HEK293 (cell line): Measurements from ENCODE around the gene FAM78A.

Experiments
- GLI2 ChIP-seq: fragments of 450-650 bp; formaldehyde crosslinking; IDR thresholded peaks from 2 replicates; pipeline ENCODE4; 2017; ENCODE audit warnings: missing biosample characterization, missing genetic modification characterization, low read depth, borderline replicate concordance
- ZBTB20 ChIP-seq: fragments of 450-650 bp; formaldehyde crosslinking; IDR thresholded peaks from 2 replicates; pipeline ENCODE4 v1.5.1; 2016; ENCODE audit warnings: missing biosample characterization, missing genetic modification characterization
- ZNF121 ChIP-seq: fragments of 450-650 bp; formaldehyde crosslinking; IDR thresholded peaks from 2 replicates; pipeline ENCODE4 v1.5.1; 2016; ENCODE audit warnings: missing biosample characterization, missing genetic modification characterization
- ZNF292 ChIP-seq: fragments of 450-650 bp; formaldehyde crosslinking; IDR thresholded peaks from 2 replicates; pipeline ENCODE4 v1.5.1; 2016; ENCODE audit warnings: low read depth, missing biosample characterization, missing genetic modification characterization, borderline replicate concordance
- ZNF48 ChIP-seq: fragments of 450-650 bp; formaldehyde crosslinking; IDR thresholded peaks from 2 replicates; pipeline ENCODE4 v1.5.1; 2016; ENCODE audit warnings: missing biosample characterization, missing genetic modification characterization
- ZNF521 ChIP-seq: fragments of 450-650 bp; formaldehyde crosslinking; IDR thresholded peaks from 2 replicates; pipeline ENCODE4 v1.5.1; 2017; ENCODE audit warnings: missing biosample characterization, mild to moderate bottlenecking, missing genetic modification characterization
- TF ChIP-seq, protein P1 (sequence below): fragments of 450-650 bp; formaldehyde crosslinking; IDR thresholded peaks from 2 replicates; pipeline ENCODE4 v1.5.1; 2016; ENCODE audit warnings: missing biosample characterization, missing genetic modification characterization
- TF ChIP-seq, protein P2 (sequence below): fragments of 450-650 bp; formaldehyde crosslinking; IDR thresholded peaks from 2 replicates; pipeline ENCODE4 v1.5.1; 2016; ENCODE audit warnings: missing biosample characterization, missing genetic modification characterization
- TF ChIP-seq, protein P3 (sequence below): sonication (generic); formaldehyde crosslinking; IDR thresholded peaks from 2 replicates; pipeline ENCODE4 v1.8.1; 2022; ENCODE audit warnings: mild to moderate bottlenecking, moderate library complexity, missing genetic modification reagents
- TF ChIP-seq, protein P4 (sequence below): fragments of 450-650 bp; formaldehyde crosslinking; IDR thresholded peaks from 2 replicates; pipeline ENCODE4 v1.5.1; 2016; ENCODE audit warnings: missing biosample characterization, missing genetic modification characterization
- TF ChIP-seq, protein P5 (sequence below): fragments of 450-650 bp; formaldehyde crosslinking; IDR thresholded peaks from 2 replicates; pipeline ENCODE4 v1.5.1; 2016; ENCODE audit warnings: missing biosample characterization, missing genetic modification characterization
- TF ChIP-seq, protein P6 (sequence below): fragments of 450-650 bp; formaldehyde crosslinking; IDR thresholded peaks from 2 replicates; pipeline ENCODE4 v1.5.1; 2016; ENCODE audit warnings: missing biosample characterization, missing genetic modification characterization
- TF ChIP-seq, protein P7 (sequence below): fragments of 450-650 bp; formaldehyde crosslinking; IDR thresholded peaks from 2 replicates; pipeline ENCODE4 v1.5.1; 2016; ENCODE audit warnings: missing biosample characterization, missing genetic modification characterization

DNA sequence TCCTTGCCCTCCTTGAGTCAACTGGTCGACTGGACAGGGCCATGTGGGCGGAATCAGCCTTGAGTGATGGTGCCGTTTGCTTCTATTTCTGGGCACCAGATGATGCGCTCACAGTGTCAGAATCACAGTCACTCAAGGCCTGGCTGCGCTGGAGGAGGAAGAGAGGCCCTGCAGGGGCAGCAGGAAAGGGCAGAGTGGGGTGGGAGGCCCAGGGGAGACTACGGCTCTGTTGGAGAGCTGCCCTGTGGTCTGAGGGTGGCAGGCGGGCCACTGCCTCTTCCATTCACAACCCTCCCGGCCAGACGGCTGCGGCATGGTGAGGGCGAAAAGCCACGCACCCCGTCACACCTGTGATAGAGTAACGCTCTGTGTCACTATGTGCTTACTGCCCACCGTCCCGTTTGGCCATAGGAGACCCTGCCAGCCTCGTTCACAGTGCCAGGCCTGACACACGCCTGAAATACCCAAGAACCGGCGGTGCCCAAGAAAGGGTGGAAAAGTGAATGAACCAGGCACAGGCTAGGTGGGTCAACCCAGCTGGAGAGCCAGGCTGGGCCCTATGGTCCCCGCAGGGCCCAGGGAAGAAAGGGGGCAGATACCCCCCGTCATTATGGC is 23.1 kb upstream of the FAM78A start:
- TF ChIP-seq, protein P1, sequence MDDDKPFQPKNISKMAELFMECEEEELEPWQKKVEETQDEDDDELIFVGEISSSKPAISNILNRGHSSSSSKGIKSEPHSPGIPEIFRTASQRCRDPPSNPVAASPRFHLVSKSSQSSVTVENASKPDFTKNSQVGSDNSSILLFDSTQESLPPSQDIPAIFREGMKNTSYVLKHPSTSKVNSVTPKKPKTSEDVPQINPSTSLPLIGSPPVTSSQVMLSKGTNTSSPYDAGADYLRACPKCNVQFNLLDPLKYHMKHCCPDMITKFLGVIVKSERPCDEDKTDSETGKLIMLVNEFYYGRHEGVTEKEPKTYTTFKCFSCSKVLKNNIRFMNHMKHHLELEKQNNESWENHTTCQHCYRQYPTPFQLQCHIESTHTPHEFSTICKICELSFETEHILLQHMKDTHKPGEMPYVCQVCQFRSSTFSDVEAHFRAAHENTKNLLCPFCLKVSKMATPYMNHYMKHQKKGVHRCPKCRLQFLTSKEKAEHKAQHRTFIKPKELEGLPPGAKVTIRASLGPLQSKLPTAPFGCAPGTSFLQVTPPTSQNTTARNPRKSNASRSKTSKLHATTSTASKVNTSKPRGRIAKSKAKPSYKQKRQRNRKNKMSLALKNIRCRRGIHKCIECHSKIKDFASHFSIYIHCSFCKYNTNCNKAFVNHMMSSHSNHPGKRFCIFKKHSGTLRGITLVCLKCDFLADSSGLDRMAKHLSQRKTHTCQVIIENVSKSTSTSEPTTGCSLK (tag by site-specific recombination) = no peak
- TF ChIP-seq, protein P2, sequence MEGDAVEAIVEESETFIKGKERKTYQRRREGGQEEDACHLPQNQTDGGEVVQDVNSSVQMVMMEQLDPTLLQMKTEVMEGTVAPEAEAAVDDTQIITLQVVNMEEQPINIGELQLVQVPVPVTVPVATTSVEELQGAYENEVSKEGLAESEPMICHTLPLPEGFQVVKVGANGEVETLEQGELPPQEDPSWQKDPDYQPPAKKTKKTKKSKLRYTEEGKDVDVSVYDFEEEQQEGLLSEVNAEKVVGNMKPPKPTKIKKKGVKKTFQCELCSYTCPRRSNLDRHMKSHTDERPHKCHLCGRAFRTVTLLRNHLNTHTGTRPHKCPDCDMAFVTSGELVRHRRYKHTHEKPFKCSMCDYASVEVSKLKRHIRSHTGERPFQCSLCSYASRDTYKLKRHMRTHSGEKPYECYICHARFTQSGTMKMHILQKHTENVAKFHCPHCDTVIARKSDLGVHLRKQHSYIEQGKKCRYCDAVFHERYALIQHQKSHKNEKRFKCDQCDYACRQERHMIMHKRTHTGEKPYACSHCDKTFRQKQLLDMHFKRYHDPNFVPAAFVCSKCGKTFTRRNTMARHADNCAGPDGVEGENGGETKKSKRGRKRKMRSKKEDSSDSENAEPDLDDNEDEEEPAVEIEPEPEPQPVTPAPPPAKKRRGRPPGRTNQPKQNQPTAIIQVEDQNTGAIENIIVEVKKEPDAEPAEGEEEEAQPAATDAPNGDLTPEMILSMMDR = no peak
- TF ChIP-seq ZNF121 (tag by site-specific recombination) (no peak), ZBTB20 (tag by site-specific recombination) (no peak), ZNF48 (tag by site-specific recombination) (no peak), ZNF292 (no peak), ZNF521 (tag by site-specific recombination) (no peak), GLI2 (tag by site-specific recombination) (no peak)
- TF ChIP-seq, protein P3, sequence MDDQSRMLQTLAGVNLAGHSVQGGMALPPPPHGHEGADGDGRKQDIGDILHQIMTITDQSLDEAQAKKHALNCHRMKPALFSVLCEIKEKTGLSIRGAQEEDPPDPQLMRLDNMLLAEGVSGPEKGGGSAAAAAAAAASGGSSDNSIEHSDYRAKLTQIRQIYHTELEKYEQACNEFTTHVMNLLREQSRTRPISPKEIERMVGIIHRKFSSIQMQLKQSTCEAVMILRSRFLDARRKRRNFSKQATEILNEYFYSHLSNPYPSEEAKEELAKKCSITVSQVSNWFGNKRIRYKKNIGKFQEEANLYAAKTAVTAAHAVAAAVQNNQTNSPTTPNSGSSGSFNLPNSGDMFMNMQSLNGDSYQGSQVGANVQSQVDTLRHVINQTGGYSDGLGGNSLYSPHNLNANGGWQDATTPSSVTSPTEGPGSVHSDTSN = no peak
- TF ChIP-seq, protein P4, sequence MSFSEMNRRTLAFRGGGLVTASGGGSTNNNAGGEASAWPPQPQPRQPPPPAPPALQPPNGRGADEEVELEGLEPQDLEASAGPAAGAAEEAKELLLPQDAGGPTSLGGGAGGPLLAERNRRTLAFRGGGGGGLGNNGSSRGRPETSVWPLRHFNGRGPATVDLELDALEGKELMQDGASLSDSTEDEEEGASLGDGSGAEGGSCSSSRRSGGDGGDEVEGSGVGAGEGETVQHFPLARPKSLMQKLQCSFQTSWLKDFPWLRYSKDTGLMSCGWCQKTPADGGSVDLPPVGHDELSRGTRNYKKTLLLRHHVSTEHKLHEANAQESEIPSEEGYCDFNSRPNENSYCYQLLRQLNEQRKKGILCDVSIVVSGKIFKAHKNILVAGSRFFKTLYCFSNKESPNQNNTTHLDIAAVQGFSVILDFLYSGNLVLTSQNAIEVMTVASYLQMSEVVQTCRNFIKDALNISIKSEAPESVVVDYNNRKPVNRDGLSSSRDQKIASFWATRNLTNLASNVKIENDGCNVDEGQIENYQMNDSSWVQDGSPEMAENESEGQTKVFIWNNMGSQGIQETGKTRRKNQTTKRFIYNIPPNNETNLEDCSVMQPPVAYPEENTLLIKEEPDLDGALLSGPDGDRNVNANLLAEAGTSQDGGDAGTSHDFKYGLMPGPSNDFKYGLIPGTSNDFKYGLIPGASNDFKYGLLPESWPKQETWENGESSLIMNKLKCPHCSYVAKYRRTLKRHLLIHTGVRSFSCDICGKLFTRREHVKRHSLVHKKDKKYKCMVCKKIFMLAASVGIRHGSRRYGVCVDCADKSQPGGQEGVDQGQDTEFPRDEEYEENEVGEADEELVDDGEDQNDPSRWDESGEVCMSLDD (tag by site-specific recombination) = no peak
- TF ChIP-seq, protein P5, sequence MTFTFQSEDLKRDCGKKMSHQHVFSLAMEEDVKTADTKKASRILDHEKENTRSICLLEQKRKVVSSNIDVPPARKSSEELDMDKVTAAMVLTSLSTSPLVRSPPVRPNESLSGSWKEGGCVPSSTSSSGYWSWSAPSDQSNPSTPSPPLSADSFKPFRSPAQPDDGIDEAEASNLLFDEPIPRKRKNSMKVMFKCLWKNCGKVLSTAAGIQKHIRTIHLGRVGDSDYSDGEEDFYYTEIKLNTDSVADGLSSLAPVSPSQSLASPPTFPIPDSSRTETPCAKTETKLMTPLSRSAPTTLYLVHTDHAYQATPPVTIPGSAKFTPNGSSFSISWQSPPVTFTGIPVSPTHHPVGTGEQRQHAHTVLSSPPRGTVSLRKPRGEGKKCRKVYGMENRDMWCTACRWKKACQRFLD (tag by site-specific recombination) = no peak
- TF ChIP-seq, protein P6, sequence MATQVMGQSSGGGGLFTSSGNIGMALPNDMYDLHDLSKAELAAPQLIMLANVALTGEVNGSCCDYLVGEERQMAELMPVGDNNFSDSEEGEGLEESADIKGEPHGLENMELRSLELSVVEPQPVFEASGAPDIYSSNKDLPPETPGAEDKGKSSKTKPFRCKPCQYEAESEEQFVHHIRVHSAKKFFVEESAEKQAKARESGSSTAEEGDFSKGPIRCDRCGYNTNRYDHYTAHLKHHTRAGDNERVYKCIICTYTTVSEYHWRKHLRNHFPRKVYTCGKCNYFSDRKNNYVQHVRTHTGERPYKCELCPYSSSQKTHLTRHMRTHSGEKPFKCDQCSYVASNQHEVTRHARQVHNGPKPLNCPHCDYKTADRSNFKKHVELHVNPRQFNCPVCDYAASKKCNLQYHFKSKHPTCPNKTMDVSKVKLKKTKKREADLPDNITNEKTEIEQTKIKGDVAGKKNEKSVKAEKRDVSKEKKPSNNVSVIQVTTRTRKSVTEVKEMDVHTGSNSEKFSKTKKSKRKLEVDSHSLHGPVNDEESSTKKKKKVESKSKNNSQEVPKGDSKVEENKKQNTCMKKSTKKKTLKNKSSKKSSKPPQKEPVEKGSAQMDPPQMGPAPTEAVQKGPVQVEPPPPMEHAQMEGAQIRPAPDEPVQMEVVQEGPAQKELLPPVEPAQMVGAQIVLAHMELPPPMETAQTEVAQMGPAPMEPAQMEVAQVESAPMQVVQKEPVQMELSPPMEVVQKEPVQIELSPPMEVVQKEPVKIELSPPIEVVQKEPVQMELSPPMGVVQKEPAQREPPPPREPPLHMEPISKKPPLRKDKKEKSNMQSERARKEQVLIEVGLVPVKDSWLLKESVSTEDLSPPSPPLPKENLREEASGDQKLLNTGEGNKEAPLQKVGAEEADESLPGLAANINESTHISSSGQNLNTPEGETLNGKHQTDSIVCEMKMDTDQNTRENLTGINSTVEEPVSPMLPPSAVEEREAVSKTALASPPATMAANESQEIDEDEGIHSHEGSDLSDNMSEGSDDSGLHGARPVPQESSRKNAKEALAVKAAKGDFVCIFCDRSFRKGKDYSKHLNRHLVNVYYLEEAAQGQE (tag by site-specific recombination) = no peak
- TF ChIP-seq, protein P7, sequence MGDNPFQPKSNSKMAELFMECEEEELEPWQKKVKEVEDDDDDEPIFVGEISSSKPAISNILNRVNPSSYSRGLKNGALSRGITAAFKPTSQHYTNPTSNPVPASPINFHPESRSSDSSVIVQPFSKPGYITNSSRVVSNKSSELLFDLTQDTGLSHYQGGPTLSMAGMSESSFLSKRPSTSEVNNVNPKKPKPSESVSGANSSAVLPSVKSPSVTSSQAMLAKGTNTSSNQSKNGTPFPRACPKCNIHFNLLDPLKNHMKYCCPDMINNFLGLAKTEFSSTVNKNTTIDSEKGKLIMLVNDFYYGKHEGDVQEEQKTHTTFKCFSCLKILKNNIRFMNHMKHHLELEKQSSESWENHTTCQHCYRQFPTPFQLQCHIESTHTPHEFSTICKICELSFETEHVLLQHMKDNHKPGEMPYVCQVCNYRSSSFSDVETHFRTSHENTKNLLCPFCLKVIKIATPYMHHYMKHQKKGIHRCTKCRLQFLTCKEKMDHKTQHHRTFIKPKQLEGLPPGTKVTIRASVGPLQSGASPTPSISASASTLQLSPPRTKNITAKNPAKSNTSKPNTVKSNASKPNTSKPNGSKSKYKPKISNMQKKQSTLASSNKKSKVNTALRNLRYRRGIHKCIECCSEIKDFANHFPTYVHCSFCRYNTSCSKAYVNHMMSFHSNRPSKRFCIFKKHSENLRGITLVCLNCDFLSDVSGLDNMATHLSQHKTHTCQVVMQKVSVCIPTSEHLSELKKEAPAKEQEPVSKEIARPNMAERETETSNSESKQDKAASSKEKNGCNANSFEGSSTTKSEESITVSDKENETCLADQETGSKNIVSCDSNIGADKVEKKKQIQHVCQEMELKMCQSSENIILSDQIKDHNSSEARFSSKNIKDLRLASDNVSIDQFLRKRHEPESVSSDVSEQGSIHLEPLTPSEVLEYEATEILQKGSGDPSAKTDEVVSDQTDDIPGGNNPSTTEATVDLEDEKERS (tag by site-specific recombination) = no peak
